Measurements from ENCODE around the gene KRTAP4-4.
"Not testable (repeated sequence)": the region's sequence is repeated elsewhere in the genome, so short reads cannot be mapped to it uniquely, and the experiment has no call there.

Gene KRTAP4-4

GRCh38 chr17:41160648-41161047 is at the start of gene KRTAP4-4:
KRTAP4-4 (minus strand) TSS chr17:41160748; CDS start chr17:41160691, 57 bp downstream.
- DNase-seq (ENCODE audit: low read depth in 2 of 3, low spot score in 1 of 3): no peak

GRCh38 chr17:41199421-41200078 is 39.0 kb upstream of the KRTAP4-4 start:
- DNase-seq (ENCODE audit: low read depth in 2 of 3, low spot score in 1 of 3): no peak

- no peak for DNase-seq (ENCODE audit: low read depth in 2 of 3, low spot score in 1 of 3)
Measured at GRCh38 chr17:41196068-41196467, 35.5 kb upstream of the KRTAP4-4 start.

- no peak for DNase-seq (ENCODE audit: low read depth in 2 of 3, low spot score in 1 of 3)
Measured at GRCh38 chr17:41190328-41190727, 29.8 kb upstream of the KRTAP4-4 start.

- not testable (repeated sequence) for DNase-seq (ENCODE audit: low read depth in 2 of 3, low spot score in 1 of 3)
Measured at GRCh38 chr17:41189837-41190318, 29.3 kb upstream of the KRTAP4-4 start, which contains the start of gene KRTAP9-1. KRTAP9-1 (plus strand) TSS chr17:41189887; CDS start chr17:41189887, 0 bp downstream.

GRCh38 chr17:41186872-41187271 is 26.3 kb upstream of the KRTAP4-4 start:
- no peak for DNase-seq (ENCODE audit: low read depth in 2 of 3, low spot score in 1 of 3)

- no peak for DNase-seq (ENCODE audit: low read depth in 2 of 3, low spot score in 1 of 3)
Measured at GRCh38 chr17:41185001-41185400, 24.5 kb upstream of the KRTAP4-4 start.

- DNase-seq (ENCODE audit: low read depth in 2 of 3, low spot score in 1 of 3): no peak
Measured at GRCh38 chr17:41184480-41184961, 24.0 kb upstream of the KRTAP4-4 start, which contains the start of gene KRTAP4-1. KRTAP4-1 (minus strand) TSS chr17:41184911; CDS start chr17:41184854, 57 bp downstream.

- no peak for DNase-seq (ENCODE audit: low read depth in 2 of 3, low spot score in 1 of 3)
Measured at GRCh38 chr17:41178843-41179616, 18.5 kb upstream of the KRTAP4-4 start.

GRCh38 chr17:41178341-41178740 is 17.8 kb upstream of the KRTAP4-4 start:
- no peak for DNase-seq (ENCODE audit: low read depth in 2 of 3, low spot score in 1 of 3)

GRCh38 chr17:41177727-41178271 is 17.3 kb upstream of the KRTAP4-4 start, which contains the start of gene KRTAP4-2:
KRTAP4-2 (minus strand) TSS chr17:41178221; CDS start chr17:41178164, 57 bp downstream.
- no peak for DNase-seq (ENCODE audit: low read depth in 2 of 3, low spot score in 1 of 3)

GRCh38 chr17:41176744-41177387 is 16.3 kb upstream of the KRTAP4-4 start:
- DNase-seq (ENCODE audit: low read depth in 2 of 3, low spot score in 1 of 3): no peak

GRCh38 chr17:41171886-41172285 is 11.3 kb upstream of the KRTAP4-4 start:
- no peak for DNase-seq (ENCODE audit: low read depth in 2 of 3, low spot score in 1 of 3)

GRCh38 chr17:41168121-41168520 is 7.6 kb upstream of the KRTAP4-4 start, which contains the start of gene KRTAP4-3:
KRTAP4-3 (minus strand) TSS chr17:41168221; CDS start chr17:41168172, 49 bp downstream.
- no peak for DNase-seq (ENCODE audit: low read depth in 2 of 3, low spot score in 1 of 3)

- DNase-seq (ENCODE audit: low read depth in 2 of 3, low spot score in 1 of 3): no peak
Measured at GRCh38 chr17:41167561-41167960, 7.0 kb upstream of the KRTAP4-4 start.

GRCh38 chr17:41163828-41164227 is 3.3 kb upstream of the KRTAP4-4 start:
- DNase-seq (ENCODE audit: low read depth in 2 of 3, low spot score in 1 of 3): no peak

- not testable (repeated sequence) for DNase-seq (ENCODE audit: low read depth in 2 of 3, low spot score in 1 of 3)
Measured at GRCh38 chr17:41160190-41160589, 358 bp downstream of the KRTAP4-4 start.

GRCh38 chr17:41153856-41154255 is 6.7 kb downstream of the KRTAP4-4 start:
- DNase-seq (ENCODE audit: low read depth in 2 of 3, low spot score in 1 of 3): no peak

GRCh38 chr17:41151525-41151924 is 9.0 kb downstream of the KRTAP4-4 start:
- DNase-seq (ENCODE audit: low read depth in 2 of 3, low spot score in 1 of 3): no peak

GRCh38 chr17:41150026-41150425 is 10.5 kb downstream of the KRTAP4-4 start:
- DNase-seq (ENCODE audit: low read depth in 2 of 3, low spot score in 1 of 3): no peak

- no peak for DNase-seq (ENCODE audit: low read depth in 2 of 3, low spot score in 1 of 3)
Measured at GRCh38 chr17:41149652-41149985, 10.9 kb downstream of the KRTAP4-4 start, which contains the start of gene KRTAP4-5. KRTAP4-5 (minus strand) TSS chr17:41149825; CDS start chr17:41149767, 58 bp downstream.
